Memory B cell (primary cell): ENCODE measurements around the gene SCFD2.
"Not testable (repeated sequence)": the region's sequence is repeated elsewhere in the genome, so short reads cannot be mapped to it uniquely, and the experiment has no call there.

ENCODE experiments used
- ATAC-seq: fragments of 150-1000 bp; cut with Tn5 transposase; 2 replicates; pipeline ENCODE4 v1.10.0; 2021; ENCODE audit warnings: low read depth, mild to moderate bottlenecking, moderate library complexity
- DNase-seq, 2 donors: peaks; one replicate each; pipeline ENCODE4 v3.0.0; 2022; ENCODE audit warnings: low spot score in 2 of 2
- H3K27ac Mint-ChIP-seq: one replicate; pipeline ENCODE4 v1.8.0; 2022; ENCODE audit warnings: mild to moderate bottlenecking, moderate library complexity, mixed read lengths
- H3K27me3 Mint-ChIP-seq: one replicate; pipeline ENCODE4 v1.8.0; 2022; ENCODE audit warnings: mixed read lengths
- H3K36me3 Mint-ChIP-seq: one replicate; pipeline ENCODE4 v1.8.0; 2022; ENCODE audit warnings: mild to moderate bottlenecking, mixed read lengths
- H3K4me1 Mint-ChIP-seq: one replicate; pipeline ENCODE4 v1.8.0; 2022; ENCODE audit warnings: mixed read lengths
- H3K4me3 Mint-ChIP-seq: one replicate; pipeline ENCODE4 v1.8.0; 2022; ENCODE audit warnings: mild to moderate bottlenecking, moderate library complexity, mixed read lengths
- H3K9me3 Mint-ChIP-seq: one replicate; pipeline ENCODE4 v1.8.0; 2022; ENCODE audit warnings: mixed read lengths

The SCFD2 gene

GRCh38 chr4:53365486-53366300 lies at the start of gene SCFD2:
SCFD2 (minus strand) TSS chr4:53366061.
- Mint-ChIP-seq H3K4me3 (peak within 1 kb of the TSS; percentile 94), H3K36me3 (no peaks in the 10 kb centered on the region), H3K4me1 (peaks cover 28% of the 10 kb centered on the region), H3K27me3 (peaks cover 10% of the 10 kb centered on the region), H3K9me3 (no peaks in the 10 kb centered on the region), H3K27ac (peak within 1 kb of the TSS; percentile 95)
- DNase-seq: peak; percentile 90 to 96
- peak; percentile 98 for ATAC-seq

- H3K36me3 Mint-ChIP-seq: peaks cover 33% of the 10 kb centered on the region
- not testable (repeated sequence) for H3K4me3 Mint-ChIP-seq
These were observed 43.6 kb upstream of the SCFD2 start for GRCh38 chr4:53409479-53409878.

GRCh38 chr4:53380221-53380620 lies 14.4 kb upstream of the SCFD2 start:
- Mint-ChIP-seq H3K4me3 (no peak overlapping the region), H3K36me3 (peaks cover 10% of the 10 kb centered on the region), H3K9me3 (no peaks in the 10 kb centered on the region), H3K27ac (no peak overlapping the region), H3K27me3 (no peaks in the 10 kb centered on the region), H3K4me1 (peaks cover 14% of the 10 kb centered on the region)
- ATAC-seq (no peak), DNase-seq (no peak)

More at GRCh38 chr4:53409479-53409878, 43.6 kb upstream of the SCFD2 start:
- not testable (repeated sequence) for H3K27me3 Mint-ChIP-seq, ATAC-seq, DNase-seq, H3K27ac Mint-ChIP-seq, H3K9me3 Mint-ChIP-seq
- peaks cover 20% of the 10 kb centered on the region for H3K4me1 Mint-ChIP-seq

GRCh38 chr4:53378171-53378482 lies 12.3 kb upstream of the SCFD2 start:
- no peak for ATAC-seq
- H3K4me1 Mint-ChIP-seq: peaks cover 12% of the 10 kb centered on the region

GRCh38 chr4:53377319-53378170 lies 11.7 kb upstream of the SCFD2 start, which contains the start of gene FIP1L1:
FIP1L1 (plus strand) TSS chr4:53377641; CDS start chr4:53377839, 198 bp downstream.
- Mint-ChIP-seq H3K36me3 (peaks cover 4% of the 10 kb centered on the region), H3K27me3 (no peaks in the 10 kb centered on the region), H3K4me3 (peak within 1 kb of the TSS; percentile 96), H3K9me3 (no peaks in the 10 kb centered on the region), H3K27ac (peak within 1 kb of the TSS; percentile 96), H3K4me1 (peaks cover 12% of the 10 kb centered on the region)
- DNase-seq (peak; percentile 94 to 96), ATAC-seq (peak; percentile 93)

More at GRCh38 chr4:53378171-53378482, 12.3 kb upstream of the SCFD2 start:
- Mint-ChIP-seq H3K36me3 (peaks cover 4% of the 10 kb centered on the region), H3K27me3 (no peaks in the 10 kb centered on the region), H3K27ac (peak overlapping the region; percentile 96), H3K9me3 (no peaks in the 10 kb centered on the region), H3K4me3 (peak overlapping the region; percentile 96)
- no peak for DNase-seq

GRCh38 chr4:53376900-53377299 lies 11.0 kb upstream of the SCFD2 start:
- ATAC-seq (no peak), DNase-seq (no peak)
- H3K4me1 Mint-ChIP-seq: peaks cover 12% of the 10 kb centered on the region
- H3K27me3 Mint-ChIP-seq: peaks cover 3% of the 10 kb centered on the region
- H3K27ac Mint-ChIP-seq: peak overlapping the region; percentile 96
- no peaks in the 10 kb centered on the region for H3K9me3 Mint-ChIP-seq
- peak overlapping the region; percentile 96 for H3K4me3 Mint-ChIP-seq
- peaks cover 4% of the 10 kb centered on the region for H3K36me3 Mint-ChIP-seq

GRCh38 chr4:53374777-53375258 lies 9.0 kb upstream of the SCFD2 start:
- no peak overlapping the region for H3K27ac Mint-ChIP-seq
- no peak overlapping the region for H3K4me3 Mint-ChIP-seq
- H3K36me3 Mint-ChIP-seq: peaks cover 3% of the 10 kb centered on the region
- no peak for DNase-seq
- H3K9me3 Mint-ChIP-seq: no peaks in the 10 kb centered on the region
- H3K4me1 Mint-ChIP-seq: peaks cover 8% of the 10 kb centered on the region
- H3K27me3 Mint-ChIP-seq: peaks cover 15% of the 10 kb centered on the region
- no peak for ATAC-seq

- ATAC-seq (no peak), DNase-seq (no peak)
- no peak overlapping the region for H3K27ac Mint-ChIP-seq
- no peak overlapping the region for H3K4me3 Mint-ChIP-seq
- H3K36me3 Mint-ChIP-seq: no peaks in the 10 kb centered on the region
- H3K9me3 Mint-ChIP-seq: no peaks in the 10 kb centered on the region
- H3K27me3 Mint-ChIP-seq: peaks cover 21% of the 10 kb centered on the region
- peaks cover 3% of the 10 kb centered on the region for H3K4me1 Mint-ChIP-seq
These were observed 6.1 kb upstream of the SCFD2 start for GRCh38 chr4:53371843-53372521.

GRCh38 chr4:53371049-53371448 lies 5.2 kb upstream of the SCFD2 start:
- peaks cover 5% of the 10 kb centered on the region for H3K4me1 Mint-ChIP-seq
- no peak overlapping the region for H3K4me3 Mint-ChIP-seq
- ATAC-seq: no peak
- peaks cover 21% of the 10 kb centered on the region for H3K27me3 Mint-ChIP-seq
- no peak overlapping the region for H3K27ac Mint-ChIP-seq
- H3K36me3 Mint-ChIP-seq: no peaks in the 10 kb centered on the region
- no peak for DNase-seq
- H3K9me3 Mint-ChIP-seq: no peaks in the 10 kb centered on the region

GRCh38 chr4:53367721-53368120 lies 1.9 kb upstream of the SCFD2 start:
- Mint-ChIP-seq H3K4me3 (no peak overlapping the region), H3K36me3 (no peaks in the 10 kb centered on the region), H3K4me1 (peaks cover 17% of the 10 kb centered on the region), H3K9me3 (no peaks in the 10 kb centered on the region), H3K27me3 (peaks cover 21% of the 10 kb centered on the region), H3K27ac (no peak overlapping the region)
- no peak for DNase-seq
- ATAC-seq: no peak

- Mint-ChIP-seq H3K27me3 (peaks cover 15% of the 10 kb centered on the region), H3K4me1 (peaks cover 24% of the 10 kb centered on the region), H3K27ac (peak overlapping the region; percentile 95), H3K9me3 (no peaks in the 10 kb centered on the region), H3K36me3 (no peaks in the 10 kb centered on the region), H3K4me3 (peak overlapping the region; percentile 94)
- DNase-seq (no peak), ATAC-seq (peak; percentile 12)
These were observed 448 bp upstream of the SCFD2 start for GRCh38 chr4:53366301-53366716.

- Mint-ChIP-seq H3K27ac (peak overlapping the region; percentile 95), H3K4me1 (peaks cover 32% of the 10 kb centered on the region), H3K4me3 (peak overlapping the region; percentile 94), H3K9me3 (no peaks in the 10 kb centered on the region), H3K36me3 (no peaks in the 10 kb centered on the region), H3K27me3 (peaks cover 9% of the 10 kb centered on the region)
- ATAC-seq (no peak), DNase-seq (no peak)
These were observed 758 bp downstream of the SCFD2 start for GRCh38 chr4:53365121-53365485.

- peaks cover 35% of the 10 kb centered on the region for H3K4me1 Mint-ChIP-seq
- no peak for DNase-seq
- H3K27me3 Mint-ChIP-seq: peaks cover 4% of the 10 kb centered on the region
- no peaks in the 10 kb centered on the region for H3K36me3 Mint-ChIP-seq
- H3K9me3 Mint-ChIP-seq: no peaks in the 10 kb centered on the region
- H3K27ac Mint-ChIP-seq: peak overlapping the region; percentile 95
- ATAC-seq: no peak
- H3K4me3 Mint-ChIP-seq: peak overlapping the region; percentile 94
These were observed 1.2 kb downstream of the SCFD2 start for GRCh38 chr4:53364624-53365023.

- DNase-seq (no peak), ATAC-seq (no peak)
- H3K4me3 Mint-ChIP-seq: no peak overlapping the region
- H3K36me3 Mint-ChIP-seq: peaks cover 3% of the 10 kb centered on the region
- no peaks in the 10 kb centered on the region for H3K9me3 Mint-ChIP-seq
- H3K4me1 Mint-ChIP-seq: peaks cover 37% of the 10 kb centered on the region
- no peaks in the 10 kb centered on the region for H3K27me3 Mint-ChIP-seq
- no peak overlapping the region for H3K27ac Mint-ChIP-seq
These were observed 3.8 kb downstream of the SCFD2 start for GRCh38 chr4:53362093-53362492.
